Stimulated activated CD8-positive, alpha-beta memory T cell treated with anti-CD3 and anti-CD28 coated beads, Interleukin-7, amount 100 ng/mL, for 4 hours (primary cell): ENCODE results near the gene GOLGA3.
"Not testable (repeated sequence)": the region's sequence is repeated elsewhere in the genome, so short reads cannot be mapped to it uniquely, and the experiment has no call there.

ENCODE experiments used
- DNase-seq, 2 donors: peaks; one replicate each; pipeline ENCODE4 v3.0.0-alpha.2; 2020; ENCODE audit warnings: low read depth in 2 of 2

GOLGA3 gene, protein sequence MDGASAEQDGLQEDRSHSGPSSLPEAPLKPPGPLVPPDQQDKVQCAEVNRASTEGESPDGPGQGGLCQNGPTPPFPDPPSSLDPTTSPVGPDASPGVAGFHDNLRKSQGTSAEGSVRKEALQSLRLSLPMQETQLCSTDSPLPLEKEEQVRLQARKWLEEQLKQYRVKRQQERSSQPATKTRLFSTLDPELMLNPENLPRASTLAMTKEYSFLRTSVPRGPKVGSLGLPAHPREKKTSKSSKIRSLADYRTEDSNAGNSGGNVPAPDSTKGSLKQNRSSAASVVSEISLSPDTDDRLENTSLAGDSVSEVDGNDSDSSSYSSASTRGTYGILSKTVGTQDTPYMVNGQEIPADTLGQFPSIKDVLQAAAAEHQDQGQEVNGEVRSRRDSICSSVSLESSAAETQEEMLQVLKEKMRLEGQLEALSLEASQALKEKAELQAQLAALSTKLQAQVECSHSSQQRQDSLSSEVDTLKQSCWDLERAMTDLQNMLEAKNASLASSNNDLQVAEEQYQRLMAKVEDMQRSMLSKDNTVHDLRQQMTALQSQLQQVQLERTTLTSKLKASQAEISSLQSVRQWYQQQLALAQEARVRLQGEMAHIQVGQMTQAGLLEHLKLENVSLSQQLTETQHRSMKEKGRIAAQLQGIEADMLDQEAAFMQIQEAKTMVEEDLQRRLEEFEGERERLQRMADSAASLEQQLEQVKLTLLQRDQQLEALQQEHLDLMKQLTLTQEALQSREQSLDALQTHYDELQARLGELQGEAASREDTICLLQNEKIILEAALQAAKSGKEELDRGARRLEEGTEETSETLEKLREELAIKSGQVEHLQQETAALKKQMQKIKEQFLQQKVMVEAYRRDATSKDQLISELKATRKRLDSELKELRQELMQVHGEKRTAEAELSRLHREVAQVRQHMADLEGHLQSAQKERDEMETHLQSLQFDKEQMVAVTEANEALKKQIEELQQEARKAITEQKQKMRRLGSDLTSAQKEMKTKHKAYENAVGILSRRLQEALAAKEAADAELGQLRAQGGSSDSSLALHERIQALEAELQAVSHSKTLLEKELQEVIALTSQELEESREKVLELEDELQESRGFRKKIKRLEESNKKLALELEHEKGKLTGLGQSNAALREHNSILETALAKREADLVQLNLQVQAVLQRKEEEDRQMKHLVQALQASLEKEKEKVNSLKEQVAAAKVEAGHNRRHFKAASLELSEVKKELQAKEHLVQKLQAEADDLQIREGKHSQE (N-terminal part only)

DNA sequence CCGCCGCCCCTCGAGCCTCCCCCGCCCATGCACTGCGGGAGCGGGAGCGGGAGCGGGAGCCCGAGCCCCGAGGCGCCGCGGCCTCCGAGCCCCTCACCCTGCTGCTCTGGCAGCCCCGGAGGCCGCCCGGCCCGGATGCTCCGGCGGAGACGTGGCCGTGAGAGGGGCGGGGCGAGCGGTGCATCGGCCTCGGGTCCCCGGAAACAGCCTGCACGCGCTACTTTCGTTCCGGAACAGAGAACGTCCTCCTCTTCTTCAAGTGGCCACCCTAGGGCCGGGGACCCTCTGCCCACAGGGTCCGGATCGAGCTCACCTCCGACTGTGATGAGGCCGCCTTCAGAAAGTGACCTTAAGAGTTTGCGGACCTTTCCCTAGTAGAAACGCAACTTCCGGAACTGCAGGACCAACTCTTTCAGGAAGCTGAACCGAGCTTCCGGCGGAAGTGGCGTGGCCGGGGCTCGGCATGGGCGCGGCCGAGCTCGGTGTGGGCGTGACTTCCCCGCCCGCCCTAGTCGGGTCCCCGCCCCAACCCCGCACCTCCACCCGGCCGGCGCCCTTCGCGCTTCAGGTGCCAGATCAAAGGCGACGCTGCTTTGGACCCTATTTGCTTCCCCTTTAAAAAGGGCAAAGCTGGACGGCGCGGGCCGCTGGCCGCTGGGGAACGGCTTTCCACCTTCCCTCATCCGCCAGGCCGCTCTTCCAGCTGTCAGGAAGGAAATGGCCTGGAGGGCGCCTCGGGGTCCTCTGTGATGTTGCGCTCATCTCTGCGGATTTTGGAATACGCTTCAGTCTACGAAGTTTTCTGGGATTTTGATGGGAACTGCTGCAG is at the start of gene GOLGA3:
TSS of gene GOLGA3 (minus strand) at position 164 of the 829 bp plus-strand sequence. CDS start 6,741 bp downstream, outside the sequence.
- DNase-seq: peak; percentile 87 to 93

DNA sequence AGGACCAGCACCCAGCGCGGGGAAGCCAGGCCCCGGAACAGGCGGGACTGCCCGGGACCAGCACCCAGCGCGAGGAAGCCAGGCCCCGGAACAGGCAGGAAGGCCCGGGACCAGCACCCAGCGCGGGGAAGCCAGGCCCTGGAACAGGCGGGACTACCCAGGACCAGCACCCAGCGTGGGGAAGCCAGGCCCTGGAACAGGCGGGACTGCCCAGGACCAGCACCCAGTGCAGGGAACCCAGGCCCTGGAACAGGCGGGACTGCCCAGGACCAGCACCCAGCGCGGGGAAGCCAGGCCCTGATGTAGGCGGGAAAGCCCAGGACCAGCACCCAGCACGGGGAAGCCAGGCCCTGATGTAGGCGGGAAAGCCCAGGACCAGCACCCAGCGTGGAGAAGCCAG is 46.0 kb upstream of the GOLGA3 start:
- DNase-seq: not testable (repeated sequence)

DNA sequence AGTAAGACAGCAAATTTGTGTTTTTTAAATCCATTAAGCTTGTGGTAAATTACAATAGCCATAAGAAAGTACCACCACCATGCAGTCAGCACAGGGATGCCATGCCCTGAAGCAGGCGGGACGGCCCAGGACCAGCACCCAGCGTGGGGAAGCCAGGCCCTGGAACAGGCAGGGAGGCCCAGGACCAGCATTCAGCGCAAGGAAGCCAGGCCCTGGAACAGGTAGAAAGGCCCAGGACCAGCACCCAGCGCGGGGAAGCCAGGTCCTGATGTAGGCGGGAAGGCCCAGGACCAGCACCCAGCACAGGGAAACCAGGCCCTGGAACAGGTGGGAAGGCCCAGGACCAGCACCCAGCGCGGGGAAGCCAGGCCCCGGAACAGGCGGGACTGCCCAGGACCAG is 45.5 kb upstream of the GOLGA3 start:
- DNase-seq: no peak

DNA sequence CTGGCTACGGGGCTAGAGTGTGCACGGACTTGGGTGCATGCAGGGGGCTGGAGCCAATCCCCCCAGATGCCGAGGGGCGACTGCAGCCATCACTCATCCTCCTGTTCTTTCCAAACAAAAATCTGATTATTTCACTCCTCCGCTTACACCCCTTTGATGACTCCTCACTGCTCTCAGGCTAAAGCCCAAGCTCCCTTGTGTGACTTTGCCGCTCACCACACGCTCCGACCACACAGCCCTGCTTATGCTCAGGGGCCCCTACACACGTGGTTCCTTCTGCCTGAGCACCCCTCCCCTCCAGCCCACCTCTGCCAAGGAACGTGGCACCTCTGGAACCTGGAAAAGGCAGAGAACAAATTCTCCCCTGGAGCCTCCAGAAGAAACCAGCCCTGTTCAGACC is 45.1 kb upstream of the GOLGA3 start:
- DNase-seq: no peak

DNA sequence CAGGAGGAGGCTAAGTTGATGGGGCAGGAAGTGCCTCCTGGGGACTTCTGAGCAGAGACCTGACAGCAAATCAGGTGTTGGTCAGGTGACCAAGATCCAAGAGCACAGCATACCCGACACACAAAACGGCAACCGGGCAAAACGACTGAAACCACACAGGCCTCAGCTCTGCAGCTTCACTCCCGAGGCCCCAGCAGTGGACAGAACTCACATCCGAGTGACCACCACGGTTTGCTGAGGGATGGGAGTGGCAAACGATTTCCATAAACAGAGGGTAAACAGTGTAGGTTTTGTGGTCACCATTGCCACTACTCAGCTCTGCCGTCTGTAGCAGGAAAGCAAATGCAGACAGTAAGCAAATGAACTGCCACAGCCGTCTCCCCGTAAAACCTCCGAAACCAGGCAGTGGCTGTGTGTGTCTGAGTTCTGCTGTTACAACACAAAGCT is 44.3 kb upstream of the GOLGA3 start:
- no peak for DNase-seq

DNA sequence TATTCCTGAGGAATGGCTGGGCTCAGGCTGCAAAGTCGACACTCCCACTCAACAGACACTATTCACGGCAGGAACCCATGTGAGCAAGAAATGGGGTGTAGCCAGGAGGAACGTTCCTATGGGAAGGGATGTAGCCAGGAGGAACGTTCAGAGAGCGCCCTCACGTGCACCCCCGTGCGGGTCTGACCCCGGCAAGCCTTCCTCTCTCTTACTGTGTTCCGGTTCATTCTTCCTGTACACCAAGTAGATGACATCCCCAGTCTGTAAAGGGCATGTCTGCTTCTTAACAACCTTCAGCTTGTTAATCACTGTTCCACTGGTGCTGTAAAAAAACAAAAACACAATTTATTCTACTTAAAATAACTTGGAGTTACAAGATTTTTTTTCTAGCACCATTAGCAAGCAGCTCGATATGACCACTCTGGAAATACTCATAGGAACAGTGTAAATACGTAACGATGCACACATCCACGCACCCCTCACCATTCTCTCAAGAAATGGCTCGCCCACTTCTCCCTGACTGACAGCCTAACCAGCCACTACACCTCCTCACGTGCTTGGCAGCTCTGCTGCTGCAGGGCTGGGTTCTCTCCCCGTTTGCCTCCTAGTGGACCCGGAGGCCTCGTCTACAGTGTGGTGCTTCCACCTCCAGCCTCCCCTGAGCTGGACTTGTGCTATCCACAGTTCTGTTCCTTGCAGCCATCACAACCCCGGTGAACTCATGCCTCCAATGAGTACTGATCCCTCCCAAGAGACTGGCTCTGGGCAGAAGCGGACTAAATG is 43.6 kb upstream of the GOLGA3 start:
- no peak for DNase-seq

DNA sequence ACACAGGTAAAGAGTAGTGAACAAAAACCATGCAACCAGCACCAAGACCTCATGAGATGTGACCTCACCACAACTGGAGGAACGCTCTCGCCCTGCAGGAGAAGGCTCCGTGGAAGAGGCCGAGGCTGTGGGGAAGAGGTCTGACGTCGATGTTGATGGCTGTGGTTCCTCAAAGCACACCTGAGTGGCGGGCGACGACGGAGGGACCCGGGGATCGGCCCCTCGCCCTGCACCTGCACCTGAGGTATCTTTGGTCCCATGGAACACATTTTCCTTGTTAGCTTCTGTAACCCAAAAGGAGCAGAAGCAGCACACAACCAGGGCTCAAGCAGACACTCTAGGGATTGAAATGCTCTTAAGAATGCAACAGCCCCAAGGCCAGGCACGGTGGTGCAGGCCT is 40.9 kb upstream of the GOLGA3 start:
- DNase-seq: no peak

DNA sequence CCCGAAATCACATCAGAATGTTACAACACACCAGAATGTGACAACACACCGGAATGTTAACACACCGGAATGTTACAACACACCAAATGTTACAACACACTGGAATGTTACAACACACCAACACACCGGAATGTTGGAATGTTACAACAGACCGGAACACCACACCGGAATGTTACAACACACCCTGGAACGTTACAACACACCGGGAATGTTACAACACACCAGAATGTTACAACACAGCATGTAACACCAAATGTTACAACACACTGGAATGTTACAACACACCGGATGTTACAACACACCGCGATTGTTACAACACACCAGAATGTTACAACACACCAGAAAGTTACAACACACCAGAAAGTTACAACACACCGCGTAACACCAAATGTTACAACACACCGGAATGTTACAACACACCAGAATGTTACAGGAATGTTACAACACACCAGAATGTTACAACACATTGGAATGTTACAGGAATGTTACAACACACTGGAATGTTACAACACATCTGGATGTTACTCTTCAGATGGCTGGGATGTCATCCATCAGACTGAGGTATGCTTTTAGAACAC is 37.7 kb upstream of the GOLGA3 start:
- no peak for DNase-seq

DNA sequence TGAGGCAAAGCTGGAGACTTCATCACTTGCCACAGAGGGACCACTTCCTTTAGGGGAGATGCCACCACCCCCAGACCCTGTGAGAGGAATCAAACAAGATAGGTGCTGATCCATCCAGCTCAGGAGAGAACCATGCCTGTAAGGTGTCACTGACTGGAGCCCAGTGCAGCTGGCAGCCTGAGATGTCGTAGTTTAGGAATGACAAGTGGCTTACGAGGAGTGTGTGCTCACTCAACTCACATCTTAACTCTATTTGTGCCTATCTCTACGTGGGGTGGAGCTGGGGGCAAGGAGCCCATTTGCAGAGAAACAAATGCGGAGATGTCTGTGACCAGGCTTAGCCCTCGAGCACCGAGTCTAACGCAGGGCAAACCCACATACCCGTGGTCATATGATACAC is 32.9 kb upstream of the GOLGA3 start:
- no peak for DNase-seq

DNA sequence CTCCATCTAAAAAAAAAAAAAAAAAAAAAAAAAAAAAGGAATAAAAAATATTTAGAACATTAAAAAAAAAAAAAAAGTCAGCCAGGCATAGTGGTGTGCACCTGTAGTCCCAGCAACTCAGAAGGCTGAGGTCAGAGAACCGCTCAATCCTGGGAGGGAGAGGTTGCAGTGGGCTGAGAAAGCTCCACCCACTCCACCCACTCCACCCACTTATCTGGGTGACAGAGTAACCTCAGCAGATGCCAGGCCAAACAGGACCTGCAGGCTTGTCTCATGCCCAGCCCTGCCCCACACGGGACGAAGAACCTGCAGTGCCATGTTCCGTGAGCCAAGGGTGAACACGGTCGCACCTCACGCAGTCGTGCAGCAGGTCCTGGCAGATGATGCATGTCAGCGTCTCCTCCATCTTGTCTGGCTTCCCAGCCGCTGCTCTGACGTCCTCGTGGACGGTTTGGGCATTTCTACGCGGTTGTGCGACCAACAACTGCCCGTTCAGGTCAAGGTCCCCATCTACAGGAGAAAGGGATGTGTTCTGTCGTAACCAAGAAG is 30.1 kb upstream of the GOLGA3 start:
- no peak for DNase-seq

DNA sequence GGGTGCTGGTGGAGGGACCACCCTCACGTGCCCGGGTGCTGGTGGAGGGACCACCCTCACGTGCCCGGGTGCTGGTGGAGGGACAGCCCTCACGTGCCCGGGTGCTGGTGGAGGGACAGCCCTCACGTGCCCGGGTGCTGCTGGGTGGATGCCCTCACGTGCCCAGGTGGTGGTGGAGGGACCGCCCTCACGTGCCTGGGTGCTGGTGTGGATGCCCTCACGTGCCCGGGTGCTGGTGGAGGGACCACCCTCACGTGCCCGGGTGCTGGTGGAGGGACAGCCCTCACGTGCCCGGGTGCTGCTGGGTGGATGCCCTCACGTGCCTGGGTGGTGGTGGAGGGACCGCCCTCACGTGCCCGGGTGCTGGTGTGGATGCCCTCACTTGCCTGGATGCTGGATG is 28.4 kb upstream of the GOLGA3 start:
- not testable (repeated sequence) for DNase-seq

DNA sequence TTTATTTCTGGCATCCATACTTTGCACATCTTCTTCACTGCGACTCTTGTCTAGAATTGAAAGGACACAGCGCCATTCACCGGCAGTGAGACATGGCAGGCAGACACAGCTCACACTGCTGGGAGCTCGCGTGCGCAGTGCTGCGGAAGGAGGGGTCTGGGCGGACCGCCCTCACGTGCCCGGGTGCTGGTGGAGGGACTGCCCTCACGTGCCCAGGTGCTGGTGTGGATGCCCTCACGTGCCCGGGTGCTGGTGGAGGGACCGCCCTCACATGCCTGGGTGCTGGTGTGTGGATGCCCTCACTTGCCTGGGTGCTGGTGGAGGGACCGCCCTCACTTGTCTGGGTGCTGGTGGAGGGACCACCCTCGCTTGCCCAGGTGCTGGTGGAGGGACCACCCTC is 27.9 kb upstream of the GOLGA3 start:
- DNase-seq: no peak

DNA sequence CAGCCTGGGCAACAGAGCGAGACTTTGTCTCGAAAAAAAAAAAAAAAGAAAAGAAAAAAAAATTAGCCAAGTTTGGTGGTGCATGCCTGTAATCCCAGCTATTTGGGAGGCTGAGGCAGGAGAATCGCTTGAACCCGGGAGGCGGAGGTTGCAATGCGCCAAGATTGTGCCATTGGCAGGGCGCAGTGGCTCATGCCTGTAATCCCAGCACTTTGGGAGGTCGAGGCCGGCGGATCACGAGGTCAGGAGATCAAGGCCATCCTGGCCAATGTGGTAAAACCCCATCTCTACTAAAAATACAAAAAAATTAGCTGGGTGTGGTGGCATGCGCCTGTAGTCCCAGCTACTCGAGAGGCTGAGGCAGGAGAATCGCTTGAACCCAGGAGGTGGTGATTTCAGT is 26.5 kb upstream of the GOLGA3 start:
- DNase-seq: not testable (repeated sequence)

DNA sequence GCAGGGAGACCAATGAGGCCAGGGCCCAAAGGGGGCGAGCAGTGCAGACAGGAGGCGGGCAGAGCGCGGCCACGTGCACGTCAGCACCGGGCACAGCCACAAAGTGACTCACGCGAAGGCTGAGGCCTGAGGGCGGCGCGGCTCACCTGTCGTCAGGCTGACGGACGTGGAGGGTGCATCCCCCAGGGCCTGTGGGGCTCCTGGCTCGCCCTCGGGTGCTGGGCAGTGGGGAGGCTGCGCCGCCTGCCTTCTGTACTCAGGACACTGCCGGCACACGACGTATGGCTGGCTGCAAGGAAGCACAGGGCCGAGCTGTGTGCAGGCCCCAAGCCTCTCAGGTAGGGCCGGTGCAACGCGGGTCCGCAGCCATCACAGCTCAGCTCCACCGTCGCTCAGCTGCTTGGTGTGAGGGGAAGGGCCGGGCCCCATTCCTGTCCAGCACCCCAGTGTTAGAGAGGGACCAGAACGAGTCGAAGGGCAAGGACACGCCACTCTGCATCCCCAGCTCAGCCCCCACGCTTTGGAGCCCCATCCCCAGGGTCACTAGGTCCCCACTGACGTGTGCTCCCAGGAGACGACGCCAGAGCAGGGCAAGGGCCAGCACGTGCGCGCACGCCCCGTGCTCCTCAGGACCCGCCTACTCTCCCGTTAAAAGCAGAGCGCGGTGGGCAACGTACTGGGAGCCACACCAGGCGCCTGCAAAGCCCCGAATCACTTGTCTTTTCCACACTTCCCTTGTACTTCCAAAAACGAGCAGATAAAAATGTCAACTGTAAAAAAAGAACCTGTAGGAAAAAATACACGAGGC is 24.8 kb upstream of the GOLGA3 start:
- no peak for DNase-seq

DNA sequence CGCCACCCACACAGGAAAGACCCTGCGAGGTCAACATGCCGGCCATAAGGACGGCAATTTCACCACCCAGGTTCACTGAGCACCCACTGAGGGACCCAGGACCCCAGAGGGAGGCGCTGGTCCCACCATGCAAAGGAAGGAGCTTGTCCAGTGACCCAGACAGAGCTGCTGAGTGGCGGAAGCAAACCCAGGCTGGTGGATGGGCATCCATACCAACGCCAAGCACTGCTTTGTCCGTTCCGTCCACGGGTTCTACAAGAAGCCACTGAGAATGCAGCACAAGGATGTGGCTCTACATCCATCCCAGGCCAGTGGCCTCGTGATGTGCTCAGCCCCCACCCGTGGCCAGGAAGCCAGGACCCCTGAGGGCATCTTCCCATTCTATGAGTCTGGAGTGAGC is 23.8 kb upstream of the GOLGA3 start:
- DNase-seq: no peak

DNA sequence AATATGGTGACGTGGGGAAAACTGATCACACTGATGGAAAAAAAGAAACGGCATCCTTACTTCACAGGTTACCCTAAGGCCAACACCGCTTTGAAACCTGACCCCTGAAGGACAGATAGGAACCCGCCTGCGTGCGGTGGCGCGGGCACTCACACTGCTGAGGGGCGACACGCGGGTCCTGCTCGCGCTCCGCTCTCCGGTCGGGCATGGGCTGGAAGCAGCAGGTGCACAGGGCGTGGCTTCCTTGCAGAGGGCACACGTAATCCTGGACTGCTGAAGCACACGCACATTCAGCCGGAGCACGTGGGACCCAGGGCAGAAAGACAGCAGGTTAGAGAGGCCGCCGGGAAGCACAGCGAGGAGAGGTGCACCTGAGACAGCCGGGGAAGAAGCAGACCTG is 22.8 kb upstream of the GOLGA3 start:
- no peak for DNase-seq

DNA sequence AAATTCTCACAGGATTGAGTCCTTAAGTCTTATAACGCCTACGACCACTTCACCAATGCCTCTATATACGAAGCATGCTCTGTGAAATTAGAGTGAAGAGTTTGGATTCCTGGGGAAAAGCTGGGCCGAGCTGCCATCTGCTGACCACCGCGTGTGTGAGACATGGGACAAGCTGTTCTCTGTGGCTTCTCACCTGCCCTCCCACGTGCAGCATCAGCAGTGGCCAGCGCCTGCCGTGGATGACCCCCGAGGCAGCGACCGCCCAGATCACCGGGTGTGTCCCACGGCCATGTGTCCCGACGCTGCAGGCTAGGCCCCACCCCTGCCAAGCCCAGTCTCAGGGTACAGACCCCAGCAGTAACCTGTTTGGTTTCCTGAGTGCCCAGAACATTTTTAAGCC is 21.6 kb upstream of the GOLGA3 start:
- no peak for DNase-seq

DNA sequence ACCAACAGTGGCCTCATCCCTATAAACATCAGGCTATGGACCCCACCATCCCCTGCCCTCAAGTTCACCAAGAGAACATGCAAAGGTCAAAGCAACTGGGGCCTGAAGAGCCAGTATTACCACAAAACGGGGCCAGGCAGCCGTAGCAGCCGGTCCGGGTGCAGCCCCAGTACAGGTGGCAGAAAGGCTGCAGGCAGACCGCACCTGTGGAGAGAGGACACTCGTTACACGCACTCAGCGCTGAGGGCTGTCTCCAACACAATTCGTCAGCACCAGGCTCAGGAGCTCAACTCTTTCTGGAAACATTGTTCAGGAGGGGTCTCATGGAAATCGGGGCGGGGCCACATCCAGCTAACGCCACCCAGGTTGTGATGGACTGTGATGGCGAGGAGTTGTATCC is 19.9 kb upstream of the GOLGA3 start:
- DNase-seq: no peak
